ACHN (cell line): ENCODE results near the gene TST.

ENCODE experiments used
- DNase-seq: peaks from one replicate; pipeline ENCODE4 v3.0.0-alpha.2; 2015
- in situ Hi-C: cut with HindIII; loops from 2 replicates; pipeline ENCODE4 v1.10.0; 2017; ENCODE audit warnings: low sequenced_read_pairs, low pct_ligation_motif_present, low pct_unique_long_range_greater_than_20kb

Gene TST

GRCh38 chr22:36971341-36972125, 47.7 kb downstream of the TST start:
- DNase-seq, result no peak
- in situ Hi-C loops, result no loop called here

DNA sequence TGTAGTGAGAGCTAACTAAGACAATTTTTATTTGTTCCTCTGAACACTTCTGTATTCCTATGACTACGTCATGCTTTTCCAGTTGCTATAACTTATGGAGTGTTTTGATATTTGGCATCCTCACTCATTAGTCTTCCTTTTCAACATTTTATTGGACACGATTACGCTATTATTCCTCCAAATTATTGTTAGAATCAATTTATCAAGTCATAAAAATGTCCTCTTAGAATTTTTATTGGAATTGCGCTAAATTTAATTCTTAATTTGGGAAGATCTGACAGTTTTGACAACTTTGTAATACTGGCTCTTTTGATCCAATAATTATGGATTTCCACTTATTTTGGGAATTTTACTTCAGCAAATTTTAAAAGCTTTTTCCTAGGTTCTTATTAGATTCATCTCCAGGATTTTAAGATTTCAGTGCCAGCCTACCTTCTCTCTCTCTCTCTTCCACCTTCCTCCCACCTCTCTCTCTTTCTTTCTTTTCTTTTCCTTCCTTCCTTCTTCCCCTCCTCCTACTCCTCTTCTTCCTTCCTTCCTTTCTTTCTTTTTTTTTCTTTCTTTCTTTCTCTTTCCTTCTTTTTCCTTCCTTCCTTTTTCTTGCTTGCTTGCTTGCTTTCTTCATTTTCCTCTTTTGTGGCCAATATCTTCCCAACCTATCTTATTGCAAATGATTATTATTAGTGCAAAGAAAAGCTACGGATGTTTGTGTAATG, 50.8 kb downstream of the TST start:
- no peak for DNase-seq
- in situ Hi-C loops, result no loop called here

DNA sequence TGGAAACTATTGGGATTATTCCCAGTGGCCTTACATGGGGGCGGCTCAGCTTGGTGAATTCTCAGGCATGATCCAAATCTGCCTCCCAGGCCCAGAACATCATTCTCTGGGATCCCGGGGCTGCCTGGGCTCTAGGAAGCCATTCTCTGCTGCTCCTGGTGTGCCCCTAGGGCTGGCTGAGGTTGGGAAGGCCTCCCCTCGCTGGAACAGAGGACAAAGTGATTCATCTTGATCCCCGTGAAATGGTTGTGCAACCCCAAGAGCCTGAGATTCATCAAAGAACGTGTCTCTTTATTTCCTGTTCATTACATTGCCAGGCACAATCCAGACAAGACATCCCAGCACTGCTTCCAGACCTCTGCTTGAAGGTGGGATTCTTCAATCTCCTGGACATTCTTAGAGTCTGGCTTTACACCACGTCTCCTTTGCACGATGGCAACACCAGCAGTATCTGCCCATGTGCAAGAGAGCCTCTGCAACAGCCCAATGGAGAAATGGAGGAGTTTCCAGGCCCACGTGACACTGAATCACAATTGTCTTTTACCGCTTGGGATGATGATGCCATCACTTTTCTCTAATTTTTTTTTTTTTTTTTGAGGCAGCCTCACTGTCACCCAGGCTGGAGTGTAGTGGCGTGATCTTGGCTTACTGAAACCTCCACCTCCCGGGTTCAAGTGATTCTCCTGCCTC, 52.3 kb downstream of the TST start:
- no peak for DNase-seq

GRCh38 chr22:36965696-36966095, 53.6 kb downstream of the TST start:
- no peak for DNase-seq
- in situ Hi-C loops, result no loop called here

More for the DNA sequence above, 52.3 kb downstream of the TST start:
- in situ Hi-C loops, result no loop called here

DNA sequence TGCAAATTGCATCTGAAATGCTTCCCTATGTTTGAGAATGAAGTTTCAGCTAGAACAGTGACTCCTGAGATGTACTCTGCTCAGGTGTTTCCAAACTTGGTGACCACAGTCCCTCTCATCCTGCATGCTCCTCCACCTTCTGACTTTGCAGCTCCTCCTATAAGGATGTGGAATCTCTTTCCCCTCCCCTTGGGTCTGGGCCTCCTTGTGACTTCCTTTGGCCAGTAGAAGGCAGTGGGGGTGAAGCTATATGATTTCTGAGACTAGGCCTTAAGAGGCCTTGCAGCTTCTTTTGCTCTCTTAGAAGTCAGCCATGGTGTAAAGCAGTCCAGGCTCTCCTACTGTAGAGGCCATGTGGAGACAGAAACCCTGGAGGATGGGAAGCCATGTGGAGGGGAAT, 55.1 kb downstream of the TST start:
- DNase-seq, result no peak
- in situ Hi-C loops, result no loop called here

GRCh38 chr22:36963302-36963701, 55.9 kb downstream of the TST start:
- DNase-seq, result no peak
- in situ Hi-C loops, result no loop called here

DNA sequence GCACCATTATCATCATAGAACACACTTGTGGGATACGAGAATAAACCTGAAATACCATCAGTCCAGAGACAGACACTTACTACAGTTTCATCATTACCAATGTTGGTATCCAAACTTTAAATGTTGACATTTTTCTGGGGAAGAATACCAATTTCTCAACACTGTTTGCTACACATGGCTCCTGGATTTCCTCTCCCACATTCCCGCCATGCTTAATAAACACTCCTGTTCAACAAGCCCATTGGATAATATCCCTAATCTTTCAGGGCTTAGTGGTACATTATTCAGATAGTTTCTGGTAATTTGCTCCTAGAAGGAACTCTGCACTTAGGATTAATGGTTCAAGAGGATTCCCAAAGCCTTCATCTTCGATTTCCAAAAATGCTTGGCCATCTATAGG, 57.6 kb downstream of the TST start:
- no peak for DNase-seq
- in situ Hi-C loops, result no loop called here
